ENCODE data around the gene HARS1.

HARS1 gene

DNA sequence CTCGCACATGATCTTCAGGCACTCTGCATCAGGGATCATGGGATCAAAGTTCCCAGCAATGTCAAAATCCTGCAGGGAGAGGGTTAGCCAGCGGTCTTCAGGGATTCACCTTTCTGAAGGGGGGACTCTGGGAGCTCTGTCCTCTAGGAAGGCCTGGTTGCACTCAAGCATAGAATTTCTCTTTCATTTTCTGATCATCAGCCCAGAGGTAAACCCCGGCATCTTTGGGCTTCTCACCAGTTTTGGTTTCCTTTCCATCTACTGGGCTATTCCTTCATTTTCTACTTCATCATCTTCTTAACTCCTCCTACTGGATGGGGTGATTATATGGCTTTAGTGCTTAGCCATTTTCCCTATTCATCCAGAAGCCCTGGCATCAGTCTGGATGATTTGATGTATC, 13.2 kb downstream of the HARS1 start:
- Mint-ChIP-seq H3K9me3 (no peaks in the 10 kb centered on the region), H3K27ac (no peak overlapping the region), H3K36me3 (ENCODE audit: low read depth) (peaks cover 61% of the 10 kb centered on the region), H3K4me1 (no peaks in the 10 kb centered on the region), H3K4me3 (no peak overlapping the region), H3K27me3 (ENCODE audit: low read depth) (no peaks in the 10 kb centered on the region)
- TF ChIP-seq, protein P1, sequence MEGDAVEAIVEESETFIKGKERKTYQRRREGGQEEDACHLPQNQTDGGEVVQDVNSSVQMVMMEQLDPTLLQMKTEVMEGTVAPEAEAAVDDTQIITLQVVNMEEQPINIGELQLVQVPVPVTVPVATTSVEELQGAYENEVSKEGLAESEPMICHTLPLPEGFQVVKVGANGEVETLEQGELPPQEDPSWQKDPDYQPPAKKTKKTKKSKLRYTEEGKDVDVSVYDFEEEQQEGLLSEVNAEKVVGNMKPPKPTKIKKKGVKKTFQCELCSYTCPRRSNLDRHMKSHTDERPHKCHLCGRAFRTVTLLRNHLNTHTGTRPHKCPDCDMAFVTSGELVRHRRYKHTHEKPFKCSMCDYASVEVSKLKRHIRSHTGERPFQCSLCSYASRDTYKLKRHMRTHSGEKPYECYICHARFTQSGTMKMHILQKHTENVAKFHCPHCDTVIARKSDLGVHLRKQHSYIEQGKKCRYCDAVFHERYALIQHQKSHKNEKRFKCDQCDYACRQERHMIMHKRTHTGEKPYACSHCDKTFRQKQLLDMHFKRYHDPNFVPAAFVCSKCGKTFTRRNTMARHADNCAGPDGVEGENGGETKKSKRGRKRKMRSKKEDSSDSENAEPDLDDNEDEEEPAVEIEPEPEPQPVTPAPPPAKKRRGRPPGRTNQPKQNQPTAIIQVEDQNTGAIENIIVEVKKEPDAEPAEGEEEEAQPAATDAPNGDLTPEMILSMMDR (IDR thresholded peaks at IDR 0.05; ENCODE audit: unreplicated experiment in 3 of 3), result no peak

DNA sequence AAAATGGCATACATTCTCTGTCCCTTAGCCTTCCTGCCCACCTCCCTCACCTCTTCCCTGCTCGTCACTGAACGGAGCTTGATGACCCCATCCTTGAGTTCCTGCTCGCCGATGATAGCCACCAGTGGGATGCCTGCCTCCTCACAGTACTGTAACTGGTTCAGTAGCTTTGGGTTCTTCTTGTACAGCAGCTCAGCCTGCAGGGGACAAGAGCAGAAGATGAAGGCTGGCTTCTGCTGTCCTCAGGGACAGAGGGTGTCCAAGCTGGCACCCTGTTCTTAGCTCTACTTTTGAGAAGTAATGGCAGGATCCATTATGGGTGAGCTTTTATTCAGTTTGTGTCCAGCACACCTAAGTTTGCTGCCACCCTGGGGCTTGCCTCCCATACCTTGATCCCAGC, 16.5 kb downstream of the HARS1 start:
- Mint-ChIP-seq H3K27me3 (ENCODE audit: low read depth) (no peaks in the 10 kb centered on the region), H3K4me1 (no peaks in the 10 kb centered on the region), H3K9me3 (no peaks in the 10 kb centered on the region), H3K4me3 (no peak overlapping the region), H3K27ac (no peak overlapping the region), H3K36me3 (ENCODE audit: low read depth) (peaks cover 61% of the 10 kb centered on the region)
- TF ChIP-seq, protein P1 (IDR thresholded peaks at IDR 0.05; ENCODE audit: unreplicated experiment in 3 of 3), result no peak

DNA sequence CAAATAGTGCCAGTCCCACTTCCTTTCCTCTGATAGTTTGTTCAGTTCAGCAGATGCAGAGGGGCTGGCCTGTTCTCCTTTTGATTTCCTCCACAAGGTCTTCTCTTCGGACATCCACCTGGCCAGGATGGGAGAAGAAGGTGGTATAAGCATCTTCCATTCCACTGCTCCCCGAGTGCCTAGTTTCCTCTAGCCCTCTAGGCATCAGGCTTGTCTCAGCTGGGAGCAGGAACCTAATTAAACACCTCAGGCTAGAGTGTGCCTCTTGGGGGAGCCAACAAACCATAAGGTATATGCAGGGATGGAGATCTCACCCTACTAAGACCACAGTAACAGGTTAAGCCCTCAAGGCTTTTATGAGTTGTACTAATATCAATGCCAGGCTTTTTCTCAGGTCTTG, 17.0 kb downstream of the HARS1 start:
- Mint-ChIP-seq H3K27me3 (ENCODE audit: low read depth) (no peaks in the 10 kb centered on the region), H3K36me3 (ENCODE audit: low read depth) (peaks cover 61% of the 10 kb centered on the region), H3K4me1 (no peaks in the 10 kb centered on the region), H3K9me3 (no peaks in the 10 kb centered on the region), H3K27ac (no peak overlapping the region), H3K4me3 (no peak overlapping the region)
- TF ChIP-seq, protein P1 (IDR thresholded peaks at IDR 0.05; ENCODE audit: unreplicated experiment in 3 of 3), result no peak

DNA sequence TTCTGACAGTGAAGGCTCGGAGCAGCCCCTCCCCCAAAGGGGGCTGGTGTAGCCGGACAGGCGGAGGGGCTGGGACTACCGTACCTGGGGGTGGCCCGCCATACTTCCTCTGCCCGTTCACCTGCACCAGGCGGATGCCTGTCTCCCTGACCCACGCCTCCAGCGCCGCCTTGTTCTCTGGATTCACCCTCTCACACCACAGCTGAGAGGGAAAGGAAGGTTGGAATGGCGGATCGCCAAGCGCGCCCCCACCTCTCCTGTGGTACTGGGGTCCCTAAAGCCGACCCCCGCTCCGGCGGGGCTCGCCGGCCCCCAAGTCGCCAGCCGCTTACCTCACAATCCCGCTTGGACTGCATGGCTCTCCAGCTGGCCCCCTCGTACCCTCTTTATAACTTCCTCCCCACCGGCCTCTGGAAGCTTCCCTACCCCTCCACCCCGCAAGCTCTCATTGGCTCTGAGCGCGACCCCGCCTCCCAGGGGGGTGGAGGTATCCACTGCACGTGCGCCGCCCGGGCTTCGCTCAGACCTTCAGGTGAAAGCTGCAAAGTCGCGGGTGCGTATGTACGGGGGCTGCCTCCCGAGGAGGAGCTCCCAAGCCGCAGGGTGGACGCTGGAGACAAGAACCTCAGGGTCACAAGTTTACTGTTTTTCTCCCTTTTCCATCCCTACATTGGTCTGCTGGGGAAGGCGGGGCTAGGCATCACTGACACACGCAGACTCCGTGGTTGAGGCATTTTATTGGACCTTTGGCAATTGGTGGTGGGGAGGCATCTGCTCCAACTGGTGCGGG, 17.8 kb downstream of the HARS1 start, which contains the start of gene DND1:
Gene DND1 (minus strand): TSS at position 390 of the 790 bp plus-strand sequence. CDS start 34 bp downstream, at position 356.
- Mint-ChIP-seq H3K9me3 (no peaks in the 10 kb centered on the region), H3K27ac (no peak within 1 kb of the TSS), H3K4me3 (no peak within 1 kb of the TSS), H3K4me1 (no peaks in the 10 kb centered on the region), H3K36me3 (ENCODE audit: low read depth) (peaks cover 64% of the 10 kb centered on the region), H3K27me3 (ENCODE audit: low read depth) (no peaks in the 10 kb centered on the region)
- TF ChIP-seq, protein P1 (IDR thresholded peaks at IDR 0.05; ENCODE audit: unreplicated experiment in 3 of 3), result no peak

DNA sequence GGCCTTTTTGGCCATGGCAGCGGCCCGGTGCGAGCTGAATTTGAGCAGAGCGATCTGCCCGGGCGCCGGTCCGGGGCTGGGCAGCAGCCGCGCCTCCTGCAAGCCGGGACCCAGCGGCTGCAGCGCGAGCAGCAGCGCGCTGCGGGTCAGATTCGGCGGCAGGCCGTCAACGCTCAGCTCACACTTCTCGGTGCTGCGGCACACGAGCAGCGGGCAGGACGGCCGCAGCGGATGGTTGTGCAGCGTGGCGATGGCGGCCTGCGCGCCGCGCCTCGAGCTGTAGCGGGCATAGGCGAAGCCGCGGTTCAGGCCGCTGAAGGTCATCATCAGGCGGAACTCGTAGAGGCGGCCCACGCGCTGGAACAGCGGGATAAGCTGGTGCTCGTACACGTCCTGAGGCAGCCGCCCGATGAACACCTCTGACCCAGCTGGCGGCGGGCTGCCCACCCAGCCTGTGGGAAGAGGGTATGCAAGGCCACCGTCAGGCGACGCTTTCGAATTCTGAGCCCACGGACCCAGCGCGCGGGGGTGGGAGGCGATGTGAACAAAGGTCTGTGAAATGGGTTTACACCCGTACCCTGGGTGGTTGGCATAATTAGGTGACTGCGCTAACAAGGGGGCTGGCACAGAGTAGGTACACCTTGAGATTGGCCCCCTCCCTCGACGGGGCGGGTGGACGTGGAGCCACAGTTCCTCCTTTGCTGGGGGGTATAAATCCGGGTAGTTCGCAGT, 18.5 kb downstream of the HARS1 start:
- no peak overlapping the region for H3K4me3 Mint-ChIP-seq
- TF ChIP-seq, protein P1 (IDR thresholded peaks at IDR 0.05; ENCODE audit: unreplicated experiment in 3 of 3), result no peak

More for the DNA sequence above, 18.5 kb downstream of the HARS1 start:
- no peaks in the 10 kb centered on the region for H3K27me3 Mint-ChIP-seq (ENCODE audit: low read depth)
- no peak overlapping the region for H3K27ac Mint-ChIP-seq
- H3K4me1 Mint-ChIP-seq, result peaks cover 3% of the 10 kb centered on the region
- peaks cover 64% of the 10 kb centered on the region for H3K36me3 Mint-ChIP-seq (ENCODE audit: low read depth)
- no peaks in the 10 kb centered on the region for H3K9me3 Mint-ChIP-seq

Data from nephron (organoid).